Measurements from ENCODE around the gene CLIP2.
A peak's percentile ranks its signal among the peaks of the same experiment; 100 is the strongest.

The CLIP2 gene

DNA sequence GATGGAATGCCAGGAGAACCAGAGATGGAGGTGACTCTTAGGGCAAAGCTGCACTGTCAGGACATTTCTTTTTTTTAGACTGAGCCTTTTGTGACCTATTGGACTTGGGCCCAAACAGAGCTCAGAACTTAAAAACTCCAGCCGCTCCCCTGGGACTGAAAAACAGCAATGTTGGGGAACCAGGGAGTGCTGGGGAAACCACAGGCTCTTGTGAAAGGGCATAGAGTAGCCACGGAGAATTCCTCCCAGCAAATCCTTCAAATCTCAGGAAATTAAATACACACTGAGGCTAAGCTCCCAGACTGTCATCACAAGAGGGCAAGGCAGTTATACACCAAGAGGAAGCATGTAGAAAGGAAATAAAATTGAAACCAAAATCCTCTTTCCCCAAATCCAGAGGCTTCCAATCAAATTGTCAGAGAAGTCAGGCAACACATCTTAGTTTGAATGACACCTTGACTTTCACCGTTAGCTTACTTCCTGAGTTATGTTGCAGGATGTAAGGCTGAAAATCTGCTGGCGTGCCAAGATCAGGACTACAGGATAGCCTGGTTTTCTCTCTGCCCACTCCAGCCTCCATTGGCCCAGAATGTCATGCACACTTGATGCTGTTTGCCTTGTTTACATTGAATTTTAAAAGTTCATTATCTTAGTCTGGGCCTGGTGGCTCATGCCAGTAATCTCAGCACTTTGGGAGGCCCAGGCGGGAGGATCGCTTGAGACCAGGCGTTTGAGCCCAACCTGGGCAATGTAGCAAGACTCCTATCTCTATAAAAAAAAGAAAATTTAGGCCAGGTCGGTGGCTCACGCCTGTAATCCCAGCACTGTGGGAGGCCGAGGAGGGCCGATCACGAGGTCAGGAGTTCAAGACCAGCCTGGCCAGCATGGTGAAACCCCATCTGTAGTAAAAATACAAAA, 32.5 kb upstream of the CLIP2 start:
- no peak overlapping the region for H2AFZ ChIP-seq (ENCODE audit: low read length)

DNA sequence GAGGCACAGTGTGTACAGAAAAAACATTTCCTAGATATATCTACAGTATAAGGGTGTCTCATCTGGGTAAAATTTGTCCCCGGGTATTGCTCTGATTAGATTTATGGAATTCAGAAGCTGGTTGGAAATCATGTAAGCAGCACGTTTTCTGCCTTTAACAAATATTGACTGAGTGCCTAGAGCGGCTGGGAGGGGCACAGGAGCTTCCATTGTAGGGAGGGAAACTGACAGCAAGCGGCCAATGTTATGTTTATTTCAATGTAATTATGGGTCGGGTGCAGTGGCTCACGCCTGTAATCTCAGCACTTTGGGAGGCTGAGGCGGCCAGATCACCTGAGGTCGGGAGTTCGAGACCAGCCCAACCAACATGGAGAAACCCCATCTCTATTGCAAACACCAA, 30.6 kb upstream of the CLIP2 start:
- Histone ChIP-seq H3K4me1 (ENCODE audit: insufficient read depth, low read length, poor library complexity, severe bottlenecking) (peaks cover 25% of the 10 kb centered on the region), H3K9ac (ENCODE audit: low read depth, low read length, poor library complexity, severe bottlenecking) (no peak overlapping the region), H3K27me3 (ENCODE audit: insufficient read depth, low read length, poor library complexity, severe bottlenecking) (no peaks in the 10 kb centered on the region), H3F3A (ENCODE audit: low read depth) (peaks cover 4% of the 10 kb centered on the region; the same call in 1 of the 2 replicates), H4K20me1 (ENCODE audit: insufficient read depth, low read length, poor library complexity, severe bottlenecking) (no peaks in the 10 kb centered on the region), H2AFZ (ENCODE audit: low read length) (no peak overlapping the region), H3K36me3 (ENCODE audit: insufficient read depth, low read length) (no peaks in the 10 kb centered on the region), H3K4me2 (ENCODE audit: low read depth, low read length, poor library complexity, severe bottlenecking) (no peak overlapping the region), H3K9me2 (replicated peaks; ENCODE audit: low read depth, low read length) (no peaks in the 10 kb centered on the region), H3K4me3 (ENCODE audit: low read length, poor library complexity, severe bottlenecking) (no peak overlapping the region), H3K79me2 (ENCODE audit: insufficient read depth, low read length) (peaks cover 20% of the 10 kb centered on the region), H3K9me3 (ENCODE audit: insufficient read depth, low read depth, low read length) (no peaks in the 10 kb centered on the region)
- TF ChIP-seq, protein P1, sequence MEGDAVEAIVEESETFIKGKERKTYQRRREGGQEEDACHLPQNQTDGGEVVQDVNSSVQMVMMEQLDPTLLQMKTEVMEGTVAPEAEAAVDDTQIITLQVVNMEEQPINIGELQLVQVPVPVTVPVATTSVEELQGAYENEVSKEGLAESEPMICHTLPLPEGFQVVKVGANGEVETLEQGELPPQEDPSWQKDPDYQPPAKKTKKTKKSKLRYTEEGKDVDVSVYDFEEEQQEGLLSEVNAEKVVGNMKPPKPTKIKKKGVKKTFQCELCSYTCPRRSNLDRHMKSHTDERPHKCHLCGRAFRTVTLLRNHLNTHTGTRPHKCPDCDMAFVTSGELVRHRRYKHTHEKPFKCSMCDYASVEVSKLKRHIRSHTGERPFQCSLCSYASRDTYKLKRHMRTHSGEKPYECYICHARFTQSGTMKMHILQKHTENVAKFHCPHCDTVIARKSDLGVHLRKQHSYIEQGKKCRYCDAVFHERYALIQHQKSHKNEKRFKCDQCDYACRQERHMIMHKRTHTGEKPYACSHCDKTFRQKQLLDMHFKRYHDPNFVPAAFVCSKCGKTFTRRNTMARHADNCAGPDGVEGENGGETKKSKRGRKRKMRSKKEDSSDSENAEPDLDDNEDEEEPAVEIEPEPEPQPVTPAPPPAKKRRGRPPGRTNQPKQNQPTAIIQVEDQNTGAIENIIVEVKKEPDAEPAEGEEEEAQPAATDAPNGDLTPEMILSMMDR (conservative IDR thresholded peaks at IDR 0.05; ENCODE audit: low read length) = no peak
- no peak for TF ChIP-seq EZH2phosphoT487 (IDR thresholded peaks at IDR 0.05; ENCODE audit: borderline replicate concordance)

More for the DNA sequence above, 32.5 kb upstream of the CLIP2 start:
- H3K9ac ChIP-seq (ENCODE audit: low read depth, low read length, poor library complexity, severe bottlenecking) = peak overlapping the region; percentile 95
- H3K9me2 ChIP-seq (replicated peaks; ENCODE audit: low read depth, low read length) = no peaks in the 10 kb centered on the region
- no peaks in the 10 kb centered on the region for H3K9me3 ChIP-seq (ENCODE audit: insufficient read depth, low read depth, low read length)
- H3K36me3 ChIP-seq (ENCODE audit: insufficient read depth, low read length) = no peaks in the 10 kb centered on the region
- H3K79me2 ChIP-seq (ENCODE audit: insufficient read depth, low read length) = peaks cover 35% of the 10 kb centered on the region
- H3K27me3 ChIP-seq (ENCODE audit: insufficient read depth, low read length, poor library complexity, severe bottlenecking) = no peaks in the 10 kb centered on the region
- no peak for TF ChIP-seq EZH2phosphoT487 (IDR thresholded peaks at IDR 0.05; ENCODE audit: borderline replicate concordance)
- TF ChIP-seq, protein P1 (conservative IDR thresholded peaks at IDR 0.05; ENCODE audit: low read length) = no peak
- no peak overlapping the region for H3K4me3 ChIP-seq (ENCODE audit: low read length, poor library complexity, severe bottlenecking)
- H4K20me1 ChIP-seq (ENCODE audit: insufficient read depth, low read length, poor library complexity, severe bottlenecking) = peaks cover 10% of the 10 kb centered on the region
- H3F3A ChIP-seq (ENCODE audit: low read depth) = peaks cover 4% of the 10 kb centered on the region; the same call in 1 of the 2 replicates
- H3K4me1 ChIP-seq (ENCODE audit: insufficient read depth, low read length, poor library complexity, severe bottlenecking) = peaks cover 33% of the 10 kb centered on the region
- peak overlapping the region; percentile 82 for H3K4me2 ChIP-seq (ENCODE audit: low read depth, low read length, poor library complexity, severe bottlenecking)

DNA sequence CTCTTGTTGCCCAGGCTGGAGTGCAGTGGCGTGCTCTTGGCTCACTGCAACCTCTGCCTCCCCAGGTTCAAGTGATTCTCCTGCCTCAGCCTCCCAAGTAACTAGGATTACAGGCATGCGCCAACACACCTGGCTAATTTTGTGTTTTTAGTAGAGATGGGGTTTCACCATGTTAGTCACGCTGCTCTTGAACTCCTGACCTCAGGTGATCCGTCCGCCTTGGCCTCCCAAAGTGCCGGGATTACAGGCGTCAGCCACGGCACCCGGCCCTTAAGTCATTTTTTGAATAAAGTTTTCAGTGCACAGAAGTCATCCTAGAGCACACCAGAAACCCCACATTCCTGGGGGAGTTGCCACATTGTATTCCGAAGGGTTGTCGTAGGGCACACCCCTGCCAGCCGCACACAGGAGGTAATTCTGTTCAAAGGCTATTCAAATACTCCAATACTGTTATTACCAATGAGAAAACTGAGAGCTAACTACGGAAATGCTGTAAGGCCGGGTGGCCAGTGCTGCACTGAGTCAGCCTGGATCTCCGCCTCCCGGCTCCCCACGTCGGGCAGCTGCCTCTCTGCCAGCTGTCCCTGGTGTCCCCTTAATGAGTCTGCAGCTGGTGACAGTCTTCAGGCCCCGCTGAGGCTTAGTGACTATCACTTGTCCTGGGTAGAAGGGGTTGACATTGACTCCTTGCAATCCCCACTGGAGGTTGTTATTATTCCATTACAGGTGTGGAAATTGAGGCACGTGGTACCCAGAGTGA, 26.4 kb upstream of the CLIP2 start:
- Histone ChIP-seq H3K9me3 (ENCODE audit: insufficient read depth, low read depth, low read length) (no peaks in the 10 kb centered on the region), H3K36me3 (ENCODE audit: insufficient read depth, low read length) (no peaks in the 10 kb centered on the region), H3K9ac (ENCODE audit: low read depth, low read length, poor library complexity, severe bottlenecking) (no peak overlapping the region), H3K9me2 (replicated peaks; ENCODE audit: low read depth, low read length) (no peaks in the 10 kb centered on the region), H3K4me1 (ENCODE audit: insufficient read depth, low read length, poor library complexity, severe bottlenecking) (no peaks in the 10 kb centered on the region), H3K4me3 (ENCODE audit: low read length, poor library complexity, severe bottlenecking) (no peak overlapping the region), H3K4me2 (ENCODE audit: low read depth, low read length, poor library complexity, severe bottlenecking) (no peak overlapping the region), H3K27me3 (ENCODE audit: insufficient read depth, low read length, poor library complexity, severe bottlenecking) (no peaks in the 10 kb centered on the region), H3F3A (ENCODE audit: low read depth) (no peaks in the 10 kb centered on the region), H3K79me2 (ENCODE audit: insufficient read depth, low read length) (no peaks in the 10 kb centered on the region), H4K20me1 (ENCODE audit: insufficient read depth, low read length, poor library complexity, severe bottlenecking) (no peaks in the 10 kb centered on the region), H2AFZ (ENCODE audit: low read length) (no peak overlapping the region)
- TF ChIP-seq, protein P1 (conservative IDR thresholded peaks at IDR 0.05; ENCODE audit: low read length) = no peak
- no peak for TF ChIP-seq EZH2phosphoT487 (IDR thresholded peaks at IDR 0.05; ENCODE audit: borderline replicate concordance)

Measured in Loucy (cell line).